KMS-11 (cell line): Measurements from ENCODE around the gene RTEL1.
"Not testable (repeated sequence)": the region's sequence is repeated elsewhere in the genome, so short reads cannot be mapped to it uniquely, and the experiment has no call there.

ENCODE experiments used
- H2AFZ ChIP-seq: fragments of 200-600 bp; sonication (generic); 2 replicates; pipeline ENCODE4 v1.6.1; 2016; ENCODE audit warnings: antibody characterized with exemption, mixed run types, low read depth
- H3K27ac ChIP-seq: fragments of 200-600 bp; sonication (generic); 2 replicates; pipeline ENCODE4 v1.6.1; 2016; ENCODE audit warnings: mild to moderate bottlenecking, mixed run types
- H3K27me3 ChIP-seq: fragments of 200-600 bp; sonication (generic); 2 replicates; pipeline ENCODE4 v1.6.1; 2017; ENCODE audit warnings: mild to moderate bottlenecking, low read depth, mixed run types, moderate library complexity; ENCODE audit not compliant: insufficient read depth
- H3K36me3 ChIP-seq: fragments of 200-600 bp; sonication (generic); 2 replicates; pipeline ENCODE4 v1.6.1; 2017; ENCODE audit warnings: mild to moderate bottlenecking, mixed run types; ENCODE audit not compliant: insufficient read depth
- H3K4me1 ChIP-seq: fragments of 200-600 bp; sonication (generic); 2 replicates; pipeline ENCODE4 v1.6.1; 2016; ENCODE audit warnings: mild to moderate bottlenecking, low read depth, mixed run types; ENCODE audit not compliant: poor library complexity, severe bottlenecking
- H3K4me2 ChIP-seq: fragments of 200-600 bp; sonication (generic); 2 replicates; pipeline ENCODE4 v1.7.0; 2016; ENCODE audit warnings: mild to moderate bottlenecking, mixed run types
- H3K4me3 ChIP-seq: fragments of 200-600 bp; sonication (generic); IDR thresholded peaks from 2 replicates; pipeline ENCODE4 v1.6.1; 2017; ENCODE audit warnings: low read depth, low read length, mixed read lengths; ENCODE audit not compliant: insufficient read depth
- H3K79me2 ChIP-seq: fragments of 200-600 bp; sonication (generic); 2 replicates; pipeline ENCODE4 v1.6.1; 2016; ENCODE audit warnings: low read depth, mixed run types; ENCODE audit not compliant: insufficient read depth
- H3K9ac ChIP-seq: fragments of 200-600 bp; sonication (generic); 2 replicates; pipeline ENCODE4 v1.6.1; 2016; ENCODE audit warnings: mild to moderate bottlenecking, mixed run types
- H4K20me1 ChIP-seq: fragments of 200-600 bp; sonication (generic); 2 replicates; pipeline ENCODE4 v1.6.1; 2016; ENCODE audit warnings: mild to moderate bottlenecking, mixed run types; ENCODE audit not compliant: insufficient read depth
- CTCF ChIP-seq: fragments of 200-600 bp; sonication (generic); conservative IDR thresholded peaks from 2 replicates; pipeline ENCODE4 v1.6.1; 2017; ENCODE audit warnings: low read depth, mild to moderate bottlenecking, antibody characterized with exemption, low read length, moderate library complexity, mixed read lengths

The RTEL1 gene

GRCh38 chr20:63657260-63657936 is 714 bp upstream of the RTEL1 start:
- TF ChIP-seq CTCF, result no peak
- H3K4me2 ChIP-seq, result peak overlapping the region; percentile 60; the same call in 1 of the 2 replicates
- peaks cover 31% of the 10 kb centered on the region for H3K27me3 ChIP-seq
- H3K79me2 ChIP-seq, result no peaks in the 10 kb centered on the region; the same call in 1 of the 2 replicates
- H3K9ac ChIP-seq, result no peak overlapping the region
- no peaks in the 10 kb centered on the region for H3K36me3 ChIP-seq
- H3K4me1 ChIP-seq, result no peaks in the 10 kb centered on the region
- peak overlapping the region; percentile 85 for H2AFZ ChIP-seq
- no peak overlapping the region for H3K27ac ChIP-seq
- no peak overlapping the region for H3K4me3 ChIP-seq
- no peaks in the 10 kb centered on the region for H4K20me1 ChIP-seq

- peaks cover 22% of the 10 kb centered on the region for H3K27me3 ChIP-seq
- no peaks in the 10 kb centered on the region; the same call in 1 of the 2 replicates for H3K79me2 ChIP-seq
- no peak overlapping the region for H3K27ac ChIP-seq
- H3K9ac ChIP-seq, result peak overlapping the region; percentile 67; the same call in 1 of the 2 replicates
- no peaks in the 10 kb centered on the region for H3K4me1 ChIP-seq
- H4K20me1 ChIP-seq, result no peaks in the 10 kb centered on the region
- no peaks in the 10 kb centered on the region for H3K36me3 ChIP-seq
- peak overlapping the region; percentile 91 for H3K4me2 ChIP-seq
- H3K4me3 ChIP-seq, result no peak overlapping the region
- TF ChIP-seq CTCF, result no peak
- peak overlapping the region; percentile 85 for H2AFZ ChIP-seq
Observed at GRCh38 chr20:63658749-63659187, 656 bp downstream of the RTEL1 start.

GRCh38 chr20:63659370-63659769 is 1.3 kb downstream of the RTEL1 start:
- H3K27ac ChIP-seq, result no peak overlapping the region
- H2AFZ ChIP-seq, result no peak overlapping the region
- TF ChIP-seq CTCF, result no peak

GRCh38 chr20:63660174-63660573 is 2.1 kb downstream of the RTEL1 start:
- H4K20me1 ChIP-seq, H3K27ac ChIP-seq, H3K27me3 ChIP-seq, H3K4me2 ChIP-seq, H3K4me3 ChIP-seq, H3K4me1 ChIP-seq, H3K36me3 ChIP-seq, H3K79me2 ChIP-seq, H3K9ac ChIP-seq, H2AFZ ChIP-seq: not testable (repeated sequence)

More at GRCh38 chr20:63659370-63659769, 1.3 kb downstream of the RTEL1 start:
- H4K20me1 ChIP-seq, result no peaks in the 10 kb centered on the region
- H3K4me3 ChIP-seq, result no peak overlapping the region
- peaks cover 18% of the 10 kb centered on the region for H3K27me3 ChIP-seq
- no peak overlapping the region for H3K9ac ChIP-seq
- no peaks in the 10 kb centered on the region; the same call in 1 of the 2 replicates for H3K79me2 ChIP-seq
- peak overlapping the region; percentile 91; the same call in 1 of the 2 replicates for H3K4me2 ChIP-seq
- no peaks in the 10 kb centered on the region for H3K4me1 ChIP-seq
- no peaks in the 10 kb centered on the region for H3K36me3 ChIP-seq

GRCh38 chr20:63660622-63661021 is 2.5 kb downstream of the RTEL1 start:
- TF ChIP-seq CTCF, result no peak
- H4K20me1 ChIP-seq, result no peaks in the 10 kb centered on the region

More at GRCh38 chr20:63660622-63661021, 2.5 kb downstream of the RTEL1 start:
- no peaks in the 10 kb centered on the region; the same call in 1 of the 2 replicates for H3K79me2 ChIP-seq
- H3K4me1 ChIP-seq, result no peaks in the 10 kb centered on the region
- H3K4me2 ChIP-seq, result no peak overlapping the region
- H3K36me3 ChIP-seq, result no peaks in the 10 kb centered on the region
- H3K4me3 ChIP-seq, result no peak overlapping the region
- no peak overlapping the region for H3K9ac ChIP-seq
- no peak overlapping the region for H3K27ac ChIP-seq
- H2AFZ ChIP-seq, result no peak overlapping the region
- H3K27me3 ChIP-seq, result peaks cover 5% of the 10 kb centered on the region; the same call in 1 of the 2 replicates
